AG20443 (cell line): ENCODE data around the gene ANKRD49.
A peak's percentile ranks its signal among the peaks of the same experiment; 100 is the strongest.

Experiments
- DNase-seq: peaks from one replicate; pipeline ENCODE4 v3.0.0; 2012; ENCODE audit warnings: low spot score, mixed read lengths

The ANKRD49 gene

GRCh38 chr11:94543695-94544645, 50.2 kb downstream of the ANKRD49 start, which contains the start of gene FUT4:
TSS of gene FUT4 (plus strand) at chr11:94543921. CDS start at chr11:94544134, 213 bp downstream.
- DNase-seq = peak; percentile 90

GRCh38 chr11:94544646-94545263, 51.0 kb downstream of the ANKRD49 start:
- peak; percentile 30 for DNase-seq

GRCh38 chr11:94545264-94546161, 51.7 kb downstream of the ANKRD49 start:
- DNase-seq = peak; percentile 43

GRCh38 chr11:94546162-94546470, 52.3 kb downstream of the ANKRD49 start:
- DNase-seq = no peak

- DNase-seq = no peak
Measured at GRCh38 chr11:94546886-94547285, 53.1 kb downstream of the ANKRD49 start.

GRCh38 chr11:94549146-94549545, 55.4 kb downstream of the ANKRD49 start:
- no peak for DNase-seq
